HCT116 (cell line): ENCODE results near the gene EDEM3. TPM values are rescaled to one million over a fixed set of nuclear protein-coding genes. Genes with fewer than 3 reads are reported as not detected.

ENCODE experiments used
- ATAC-seq: fragments of 200-7000 bp; cut with Tn5 transposase; 2 replicates; pipeline ENCODE4 v1.9.1; 2020; ENCODE audit warnings: mild to moderate bottlenecking, moderate library complexity
- BruUV-seq: library from RNA; stranded (reverse); fragments of 400-500 nt; replicated peaks from 2 replicates; lab custom pipeline; 2021; lab: Mats Ljungman, UMichigan
- CTCF ChIA-PET: fragments of 300-600 bp; sonication (Branson Sonifier 250); formaldehyde crosslinking; loops from one replicate; lab custom pipeline; 2021; ENCODE audit warnings: antibody characterized with exemption; lab: Charles Lee
- POLR2A ChIA-PET: fragments of 300-600, 350-600 bp; sonication (Branson Sonifier 250); formaldehyde crosslinking; loops from one replicate; lab custom pipeline; 2021; ENCODE audit warnings: antibody characterized with exemption; lab: Charles Lee
- RAD21 ChIA-PET, 2 experiments: fragments of 300-600 bp; sonication (Branson Sonifier 250); formaldehyde crosslinking; loops; one replicate each; lab custom pipeline; 2023; ENCODE audit warnings: low total read pairs in 2 of 2; ENCODE audit not compliant: uncharacterized antibody in 2 of 2, unreplicated experiment in 2 of 2, low non-redundant PET in 1 of 2; lab: Charles Lee
- DNase-seq: peaks from one replicate; pipeline ENCODE4 v3.0.0-alpha.2; 2010; ENCODE audit warnings: low read depth, low spot score
- H2AFZ ChIP-seq: fragments of 200-600 bp; shearing (Covaris generic), sonication (generic); 2 replicates; pipeline ENCODE4 v1.6.1; 2017; ENCODE audit warnings: low read depth, mixed run types, mixed read lengths, antibody characterized with exemption, low read length; ENCODE audit not compliant: poor library complexity, severe bottlenecking
- H3K27ac ChIP-seq: 2 replicates; pipeline ENCODE4 v1.5.1; 2012; ENCODE audit warnings: low read depth, low read length
- H3K27me3 ChIP-seq: fragments of 200-600 bp; sonication (generic); 2 replicates; pipeline ENCODE4 v1.6.1; 2016; ENCODE audit warnings: mixed run types, low read length, mixed read lengths; ENCODE audit not compliant: insufficient read depth
- H3K36me3 ChIP-seq, 2 experiments: fragments of 200-500 bp in 1 of 2; fragments of 200-600 bp in 1 of 2; sonication (Bioruptor generic) in 1 of 2; sonication (generic) in 1 of 2; 2 replicates each; pipeline versions ENCODE4 v1.5.1 to v1.6.1; 2014 to 2016; ENCODE audit warnings: low read length in 2 of 2, inconsistent platforms in 1 of 2, mixed read lengths in 1 of 2, mixed run types in 1 of 2; ENCODE audit not compliant: insufficient read depth in 2 of 2, control insufficient read depth in 1 of 2
- H3K4me1 ChIP-seq, 2 experiments: fragments of 200-600 bp in 1 of 2; sonication (generic) in 1 of 2; 2 replicates each; pipeline versions ENCODE4 v1.5.1 to v1.6.1; 2012 to 2017; ENCODE audit warnings: low read length in 2 of 2, inconsistent platforms in 1 of 2, mild to moderate bottlenecking in 1 of 2, mixed read lengths in 1 of 2, mixed run types in 1 of 2, moderate library complexity in 1 of 2; ENCODE audit not compliant: insufficient read depth in 2 of 2, control insufficient read depth in 1 of 2
- H3K4me2 ChIP-seq: fragments of 200-600 bp; sonication (generic); 2 replicates; pipeline ENCODE4 v1.6.1; 2017; ENCODE audit warnings: mixed run types, low read length, mixed read lengths
- H3K4me3 ChIP-seq, 2 experiments: fragments of 200-600 bp in 1 of 2; sonication (generic) in 1 of 2; replicated peaks in 1 of 2; 2 replicates each; pipeline ENCODE4 v1.5.1; 2011 to 2016; ENCODE audit warnings: low read length in 2 of 2, control low read depth in 1 of 2, low read depth in 1 of 2, mild to moderate bottlenecking in 1 of 2, mixed read lengths in 1 of 2, mixed run types in 1 of 2
- H3K79me2 ChIP-seq: fragments of 200-600 bp; sonication (generic); 2 replicates; pipeline ENCODE4 v1.6.1; 2017; ENCODE audit warnings: mild to moderate bottlenecking, mixed run types, low read length, moderate library complexity, mixed read lengths; ENCODE audit not compliant: insufficient read depth
- H3K9ac ChIP-seq: fragments of 200-600 bp; sonication (generic); 2 replicates; pipeline ENCODE4 v1.6.1; 2016; ENCODE audit warnings: low read length, mixed read lengths
- H3K9me2 ChIP-seq: fragments of 200-600 bp; sonication (generic), shearing (Covaris generic); 2 replicates; pipeline ENCODE4 v1.6.1; 2017; ENCODE audit warnings: mixed run types, mild to moderate bottlenecking, moderate library complexity; ENCODE audit not compliant: insufficient read depth
- H3K9me3 ChIP-seq, 2 experiments: fragments of 200-500 bp in 1 of 2; fragments of 200-600 bp in 1 of 2; sonication (Bioruptor generic) in 1 of 2; sonication (generic) in 1 of 2; 2 replicates each; pipeline ENCODE4 v1.6.1; 2014 to 2017; ENCODE audit warnings: low read length in 2 of 2, mixed read lengths in 2 of 2, inconsistent platforms in 1 of 2, low read depth in 1 of 2, mild to moderate bottlenecking in 1 of 2, mixed run types in 1 of 2, moderate library complexity in 1 of 2; ENCODE audit not compliant: control insufficient read depth in 1 of 2, insufficient read depth in 1 of 2
- H4K20me1 ChIP-seq: fragments of 200-600 bp; sonication (generic), shearing (Covaris generic); 2 replicates; pipeline ENCODE4 v1.6.1; 2017; ENCODE audit warnings: mixed run types, mild to moderate bottlenecking, moderate library complexity; ENCODE audit not compliant: insufficient read depth
- CEBPB ChIP-seq: IDR thresholded peaks from 2 replicates; pipeline ENCODE4 v1.6.1; 2012; ENCODE audit warnings: low read depth
- CTCF ChIP-seq, 3 experiments: fragments of 200-600 bp in 1 of 3; sonication (generic) in 1 of 3; IDR thresholded peaks in 2 of 3; conservative IDR thresholded peaks in 1 of 3; 2 replicates each; pipeline ENCODE4 v1.5.1; 2012 to 2017; ENCODE audit warnings: low read depth in 2 of 3, low read length in 2 of 3, antibody characterized with exemption in 1 of 3, borderline replicate concordance in 1 of 3, control low read depth in 1 of 3, mild to moderate bottlenecking in 1 of 3, mixed read lengths in 1 of 3, mixed run types in 1 of 3, moderate library complexity in 1 of 3; ENCODE audit not compliant: insufficient read depth in 1 of 3
- EZH2phosphoT487 ChIP-seq: fragments of 200-600 bp; IDR thresholded peaks from 2 replicates; pipeline ENCODE4 v1.6.1; 2018; ENCODE audit warnings: antibody characterized with exemption, borderline replicate concordance
- POLR2A ChIP-seq: IDR thresholded peaks from 2 replicates; pipeline ENCODE4 v1.7.0; 2011; ENCODE audit warnings: borderline replicate concordance; ENCODE audit not compliant: insufficient read depth, insufficient read length; ENCODE audit errors: extremely low read depth
- RAD21 ChIP-seq: IDR thresholded peaks from 2 replicates; pipeline ENCODE4 v1.6.1; 2012; ENCODE audit warnings: low read depth, mild to moderate bottlenecking
- SIN3A ChIP-seq: IDR thresholded peaks from 2 replicates; pipeline ENCODE4 v1.6.1; 2012; ENCODE audit warnings: low read depth
- TCF7L2 ChIP-seq: IDR thresholded peaks from 2 replicates; pipeline ENCODE4 v1.7.0; 2011; ENCODE audit warnings: borderline replicate concordance, inconsistent platforms; ENCODE audit not compliant: insufficient read depth, insufficient read length; ENCODE audit errors: extremely low read depth
- YY1 ChIP-seq: IDR thresholded peaks from 2 replicates; pipeline ENCODE4 v1.6.1; 2011; ENCODE audit warnings: low read length, low read depth, moderate library complexity, mild to moderate bottlenecking; ENCODE audit not compliant: insufficient replicate concordance; ENCODE audit errors: extremely low read depth
- ZFX ChIP-seq: fragments of 450-650 bp; IDR thresholded peaks from 2 replicates; pipeline ENCODE4 v1.6.1; 2017
- ZNF274 ChIP-seq: fragments of 200-500 bp; sonication (Bioruptor generic); IDR thresholded peaks from 2 replicates; pipeline ENCODE4 v1.6.1; 2014; ENCODE audit warnings: mild to moderate bottlenecking, low read depth, low read length, inconsistent platforms
- intact Hi-C: fragments of 100-400 bp; cut with micrococcal nuclease; formaldehyde crosslinking; loops from 2 replicates; pipeline ENCODE4 v1.10.0; 2022
- total RNA-seq: library from RNA; stranded (reverse); gene quantifications from one replicate; pipeline ENCODE4 v1.2.1, GENCODE V29; 2021; ENCODE audit not compliant: unreplicated experiment
- TF ChIP-seq, protein P1 (sequence below): IDR thresholded peaks from 2 replicates; pipeline ENCODE4 v1.6.1; 2012
- TF ChIP-seq, protein P2 (sequence below): IDR thresholded peaks from 2 replicates; pipeline ENCODE4 v1.6.1; 2012; ENCODE audit warnings: low read depth

The EDEM3 gene
- total RNA-seq, 1 experiment from 2014 or later, result 14.9 TPM

DNA sequence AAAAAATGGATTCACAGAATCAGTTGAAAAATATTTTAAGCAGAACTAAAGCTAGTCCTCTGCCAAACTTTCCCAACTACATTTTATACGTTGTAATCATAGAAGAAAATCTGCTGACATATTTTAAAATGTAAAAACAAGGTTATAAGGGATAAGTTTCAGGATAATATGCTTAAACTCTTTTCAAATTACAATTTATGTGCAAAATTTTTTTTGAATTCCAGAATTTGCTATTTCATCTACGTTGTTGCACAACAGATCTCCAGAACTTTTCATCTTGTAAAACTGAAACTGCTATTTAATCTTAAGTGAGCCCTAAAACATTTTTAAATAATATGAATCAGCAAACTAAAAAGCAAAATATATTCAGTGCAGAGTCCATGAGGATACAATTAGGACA, 5.9 kb downstream of the EDEM3 start:
- intact Hi-C loops, result no loop called here
- H3K27me3 ChIP-seq, result no peaks in the 10 kb centered on the region
- no peaks in the 10 kb centered on the region for H3K9me2 ChIP-seq
- H3K9ac ChIP-seq, result no peak overlapping the region
- no peaks in the 10 kb centered on the region for H3K36me3 ChIP-seq
- TF ChIP-seq RAD21, result no peak
- no peak for TF ChIP-seq EZH2phosphoT487
- no peak for TF ChIP-seq CEBPB
- TF ChIP-seq POLR2A, result no peak
- TF ChIP-seq, protein P1, sequence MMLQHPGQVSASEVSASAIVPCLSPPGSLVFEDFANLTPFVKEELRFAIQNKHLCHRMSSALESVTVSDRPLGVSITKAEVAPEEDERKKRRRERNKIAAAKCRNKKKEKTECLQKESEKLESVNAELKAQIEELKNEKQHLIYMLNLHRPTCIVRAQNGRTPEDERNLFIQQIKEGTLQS, result no peak
- TF ChIP-seq SIN3A, result no peak
- TF ChIP-seq ZNF274, result no peak
- TF ChIP-seq TCF7L2, result no peak
- TF ChIP-seq CTCF (IDR thresholded peaks at IDR 0.05 in 2 of 3, conservative IDR thresholded peaks at IDR 0.05 in 1 of 3; ENCODE audit: borderline replicate concordance in 1 of 3, insufficient read depth in 1 of 3, low read depth in 2 of 3, low read length in 2 of 3), result no peak
- no peak for TF ChIP-seq YY1
- no peak for TF ChIP-seq ZFX
- TF ChIP-seq, protein P2, sequence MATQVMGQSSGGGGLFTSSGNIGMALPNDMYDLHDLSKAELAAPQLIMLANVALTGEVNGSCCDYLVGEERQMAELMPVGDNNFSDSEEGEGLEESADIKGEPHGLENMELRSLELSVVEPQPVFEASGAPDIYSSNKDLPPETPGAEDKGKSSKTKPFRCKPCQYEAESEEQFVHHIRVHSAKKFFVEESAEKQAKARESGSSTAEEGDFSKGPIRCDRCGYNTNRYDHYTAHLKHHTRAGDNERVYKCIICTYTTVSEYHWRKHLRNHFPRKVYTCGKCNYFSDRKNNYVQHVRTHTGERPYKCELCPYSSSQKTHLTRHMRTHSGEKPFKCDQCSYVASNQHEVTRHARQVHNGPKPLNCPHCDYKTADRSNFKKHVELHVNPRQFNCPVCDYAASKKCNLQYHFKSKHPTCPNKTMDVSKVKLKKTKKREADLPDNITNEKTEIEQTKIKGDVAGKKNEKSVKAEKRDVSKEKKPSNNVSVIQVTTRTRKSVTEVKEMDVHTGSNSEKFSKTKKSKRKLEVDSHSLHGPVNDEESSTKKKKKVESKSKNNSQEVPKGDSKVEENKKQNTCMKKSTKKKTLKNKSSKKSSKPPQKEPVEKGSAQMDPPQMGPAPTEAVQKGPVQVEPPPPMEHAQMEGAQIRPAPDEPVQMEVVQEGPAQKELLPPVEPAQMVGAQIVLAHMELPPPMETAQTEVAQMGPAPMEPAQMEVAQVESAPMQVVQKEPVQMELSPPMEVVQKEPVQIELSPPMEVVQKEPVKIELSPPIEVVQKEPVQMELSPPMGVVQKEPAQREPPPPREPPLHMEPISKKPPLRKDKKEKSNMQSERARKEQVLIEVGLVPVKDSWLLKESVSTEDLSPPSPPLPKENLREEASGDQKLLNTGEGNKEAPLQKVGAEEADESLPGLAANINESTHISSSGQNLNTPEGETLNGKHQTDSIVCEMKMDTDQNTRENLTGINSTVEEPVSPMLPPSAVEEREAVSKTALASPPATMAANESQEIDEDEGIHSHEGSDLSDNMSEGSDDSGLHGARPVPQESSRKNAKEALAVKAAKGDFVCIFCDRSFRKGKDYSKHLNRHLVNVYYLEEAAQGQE, result no peak
- no peaks in the 10 kb centered on the region for H4K20me1 ChIP-seq
- H3K4me2 ChIP-seq, result no peak overlapping the region
- H3K4me1 ChIP-seq, result peaks cover 4 to 6% of the 10 kb centered on the region in 2 experiments; a peak in 3 of 4 replicates
- no peaks in the 10 kb centered on the region for H3K9me3 ChIP-seq
- peaks cover 4% of the 10 kb centered on the region for H3K79me2 ChIP-seq
- ATAC-seq (no peak), DNase-seq (no peak)
- no peak overlapping the region for H2AFZ ChIP-seq
- CTCF ChIA-PET, result no interaction called here
- no TSS peak for BruUV-seq
- H3K4me3 ChIP-seq, result no peak overlapping the region
- POLR2A ChIA-PET, result no interaction called here
- RAD21 ChIA-PET, result no interaction called here
- H3K27ac ChIP-seq, result no peak overlapping the region
